Naive thymus-derived CD4-positive, alpha-beta T cell (primary cell): ENCODE results near the gene ELMO1. TPM values are rescaled to one million over a fixed set of nuclear protein-coding genes. Genes with fewer than 3 reads are reported as not detected.
A peak's percentile ranks its signal among the peaks of the same experiment; 100 is the strongest.

Experiments used
- ATAC-seq: fragments of 150-1000 bp; cut with Tn5 transposase; 2 replicates; pipeline ENCODE4 v1.10.0; 2021; ENCODE audit warnings: mild to moderate bottlenecking, moderate library complexity
- CTCF ChIA-PET: fragments of 350-600 bp; sonication (Branson Sonifier 250); formaldehyde crosslinking; loops from one replicate; lab custom pipeline; 2021; ENCODE audit warnings: antibody characterized with exemption; lab: Charles Lee
- POLR2A ChIA-PET: fragments of 350-600 bp; sonication (Branson Sonifier 250); formaldehyde crosslinking; loops from one replicate; lab custom pipeline; 2021; ENCODE audit warnings: antibody characterized with exemption, inconsistent platforms; lab: Charles Lee
- DNase-seq, 9 donors: peaks; one replicate each; pipeline versions ENCODE4 v3.0.0 to v3.0.0-alpha.2; 2020 to 2022; ENCODE audit warnings: mixed read lengths in 1 of 9
- H3K27ac ChIP-seq: one replicate; pipeline ENCODE4 v1.7.0; 2013; ENCODE audit warnings: mild to moderate bottlenecking, low read depth, low read length, moderate library complexity
- H3K27me3 ChIP-seq, 2 donors: one replicate each; pipeline ENCODE4 v1.7.0; 2013; ENCODE audit warnings: low read length in 2 of 2, mild to moderate bottlenecking in 2 of 2, moderate library complexity in 2 of 2; ENCODE audit not compliant: control insufficient read depth in 2 of 2, insufficient read depth in 2 of 2
- H3K36me3 ChIP-seq, 3 experiments: 1 replicate in 2 of 3; 2 replicates in 1 of 3; pipeline ENCODE4 v1.7.0; 2013; ENCODE audit warnings: low read length in 3 of 3, mild to moderate bottlenecking in 3 of 3, moderate library complexity in 1 of 3; ENCODE audit not compliant: insufficient read depth in 3 of 3, control insufficient read depth in 2 of 3
- H3K4me1 ChIP-seq, 2 donors: one replicate each; pipeline ENCODE4 v1.7.0; 2013; ENCODE audit warnings: low read length in 2 of 2, mild to moderate bottlenecking in 2 of 2, moderate library complexity in 1 of 2; ENCODE audit not compliant: control insufficient read depth in 2 of 2, insufficient read depth in 2 of 2
- H3K4me3 ChIP-seq: 2 replicates; pipeline ENCODE4 v1.7.0; 2013; ENCODE audit warnings: mild to moderate bottlenecking, low read length
- H3K9me3 ChIP-seq, 3 experiments: 1 replicate in 2 of 3; 2 replicates in 1 of 3; pipeline ENCODE4 v1.7.0; 2013; ENCODE audit warnings: low read length in 3 of 3; ENCODE audit not compliant: control insufficient read depth in 2 of 3
- H3K27ac Mint-ChIP-seq, 9 donors: one replicate each; pipeline ENCODE4 v1.8.0; 2020 to 2022; ENCODE audit warnings: mixed read lengths in 9 of 9, mild to moderate bottlenecking in 8 of 9, moderate library complexity in 5 of 9, inconsistent platforms in 2 of 9
- H3K27me3 Mint-ChIP-seq, 5 donors: one replicate each; pipeline ENCODE4 v1.8.0; 2021 to 2022; ENCODE audit warnings: mixed read lengths in 5 of 5, mild to moderate bottlenecking in 1 of 5
- H3K36me3 Mint-ChIP-seq, 5 donors: one replicate each; pipeline ENCODE4 v1.8.0; 2020 to 2022; ENCODE audit warnings: mixed read lengths in 5 of 5, mild to moderate bottlenecking in 3 of 5, inconsistent platforms in 1 of 5
- H3K4me1 Mint-ChIP-seq, 7 donors: one replicate each; pipeline ENCODE4 v1.8.0; 2020 to 2022; ENCODE audit warnings: mixed read lengths in 7 of 7, mild to moderate bottlenecking in 3 of 7, inconsistent platforms in 1 of 7
- H3K4me3 Mint-ChIP-seq, 10 donors: one replicate each; pipeline ENCODE4 v1.8.0; 2020 to 2022; ENCODE audit warnings: mild to moderate bottlenecking in 10 of 10, mixed read lengths in 10 of 10, moderate library complexity in 6 of 10, inconsistent platforms in 2 of 10
- H3K9me3 Mint-ChIP-seq, 11 donors: one replicate each; pipeline ENCODE4 v1.8.0; 2020 to 2022; ENCODE audit warnings: mixed read lengths in 11 of 11, mild to moderate bottlenecking in 4 of 11, inconsistent platforms in 1 of 11, moderate library complexity in 1 of 11
- intact Hi-C, 2 donors: fragments of 100-400 bp; cut with micrococcal nuclease; formaldehyde crosslinking; loops; one replicate each; pipeline ENCODE4 v1.15.1; 2023
- polyA plus RNA-seq, 2 donors: library from polyadenylated mRNA; unstranded; fragments of 300-500 nt; fragmentation: Illumina TruSeq; gene quantifications; one replicate each; pipeline ENCODE4 v1.2.3, GENCODE V29; 2021
- total RNA-seq, 6 experiments: library from RNA in 5 of 6; stranded (reverse) in 5 of 6; gene quantifications; 1 replicate in 5 of 6; 2 replicates in 1 of 6; pipeline ENCODE4 v1.2.3 and lab custom pipeline; 2021 to 2026

The ELMO1 gene
- total and polyA plus RNA-seq, 7 experiments from 2014 or later, result 63.6 to 160 (median 124) TPM

DNA sequence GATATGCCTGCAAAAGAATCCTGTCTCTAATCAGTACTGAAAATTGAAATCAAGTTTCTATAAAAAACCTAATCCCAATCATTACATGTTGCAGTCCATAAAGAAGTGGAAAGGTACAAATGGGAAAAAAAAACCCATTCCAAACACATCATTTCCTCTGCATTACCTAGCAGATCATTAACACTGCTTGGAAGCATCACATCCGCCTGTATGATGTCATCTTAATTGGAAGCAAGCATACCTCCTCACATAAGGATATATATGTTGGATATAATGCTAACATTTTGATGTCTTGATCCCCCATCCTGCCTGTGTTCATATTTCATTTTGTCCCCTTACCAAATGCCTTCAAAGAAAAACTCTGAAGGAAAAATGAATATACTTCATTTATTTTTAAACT, 483.0 kb downstream of the ELMO1 start:
- ChIA-PET POLR2A (no interaction called here), CTCF (no interaction called here)
- H3K4me3 Mint-ChIP-seq, result no peak overlapping the region
- no peaks in the 10 kb centered on the region for H3K36me3 ChIP-seq
- no peak for DNase-seq
- H3K4me1 Mint-ChIP-seq, result peaks cover 29 to 66% (median 52%) of the 10 kb centered on the region in 7 donors
- ATAC-seq, result no peak
- intact Hi-C loops, result no loop called here
- peaks cover 0 to 25% (median 3%) of the 10 kb centered on the region in 11 donors for H3K9me3 Mint-ChIP-seq
- H3K4me3 ChIP-seq, result no peak overlapping the region
- H3K27me3 Mint-ChIP-seq, result no peaks in the 10 kb centered on the region
- no peaks in the 10 kb centered on the region for H3K27me3 ChIP-seq
- peaks cover 15 to 59% (median 49%) of the 10 kb centered on the region in 5 donors for H3K36me3 Mint-ChIP-seq
- no peak overlapping the region for H3K27ac ChIP-seq
- H3K9me3 ChIP-seq, result no peaks in the 10 kb centered on the region
- no peak overlapping the region for H3K27ac Mint-ChIP-seq
- H3K4me1 ChIP-seq, result peaks cover under 1 to 12% of the 10 kb centered on the region in 2 donors

DNA sequence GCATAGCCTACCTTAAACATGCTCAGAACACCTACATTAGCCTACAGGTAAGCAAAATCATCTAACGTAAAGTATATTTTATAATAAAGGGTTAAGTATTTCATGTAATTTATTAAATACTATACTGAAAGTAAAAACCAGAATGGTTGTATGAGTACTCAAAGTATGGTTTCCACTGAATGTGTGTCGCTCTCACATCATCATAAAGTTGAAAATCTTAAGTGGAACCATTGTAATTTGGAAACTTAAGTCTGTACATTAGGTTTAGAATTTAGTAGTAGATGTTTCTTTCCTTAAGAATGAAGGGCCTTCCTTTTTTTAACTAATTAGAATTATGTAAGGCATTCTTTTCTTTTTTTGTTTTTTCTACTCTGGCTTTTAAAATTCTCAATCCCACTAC, 484.4 kb downstream of the ELMO1 start:
- peaks cover 15 to 59% (median 41%) of the 10 kb centered on the region in 5 donors for H3K36me3 Mint-ChIP-seq
- H3K27ac Mint-ChIP-seq, result peak overlapping the region in 1 of 9 donors; percentile 56
- Histone ChIP-seq H3K4me3 (no peak overlapping the region), H3K27me3 (no peaks in the 10 kb centered on the region), H3K9me3 (no peaks in the 10 kb centered on the region), H3K4me1 (peaks cover 0 to 4% of the 10 kb centered on the region in 2 donors), H3K27ac (no peak overlapping the region), H3K36me3 (no peaks in the 10 kb centered on the region)
- DNase-seq, result no peak
- peaks cover 20 to 57% (median 43%) of the 10 kb centered on the region in 7 donors for H3K4me1 Mint-ChIP-seq
- peaks cover 0 to 25% (median 3%) of the 10 kb centered on the region in 11 donors for H3K9me3 Mint-ChIP-seq
- no peak overlapping the region for H3K4me3 Mint-ChIP-seq
- ChIA-PET CTCF (no interaction called here), POLR2A (no interaction called here)
- H3K27me3 Mint-ChIP-seq, result no peaks in the 10 kb centered on the region
- ATAC-seq, result no peak
- intact Hi-C loops, result no loop called here

DNA sequence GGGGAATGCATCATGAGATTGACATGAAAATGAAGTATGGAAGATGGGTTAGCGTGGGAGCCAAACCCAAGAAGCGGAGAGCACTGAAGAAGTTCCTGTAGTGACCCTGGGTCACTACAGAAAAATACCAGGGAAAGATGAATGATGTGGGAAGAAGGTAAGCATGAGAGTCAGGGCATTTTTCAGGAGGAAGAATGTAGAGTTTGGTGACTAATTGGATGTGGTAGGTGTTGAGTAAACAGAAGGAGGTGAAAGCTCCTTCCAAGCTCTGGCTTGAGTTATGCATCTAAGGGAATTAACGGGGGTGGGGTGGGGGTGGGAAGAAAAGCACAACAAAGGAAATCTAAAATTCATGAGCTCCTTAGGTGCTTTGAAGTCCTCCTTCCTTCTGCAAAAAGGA, 486.3 kb downstream of the ELMO1 start:
- no peaks in the 10 kb centered on the region for H3K9me3 ChIP-seq
- ChIA-PET CTCF (interaction anchor here (0.6 kb wide), 1 partner anchor 28 kb away, joined by 3 read pairs; no protein-coding TSS in a partner anchor), POLR2A (no interaction called here)
- no peak overlapping the region for H3K27ac ChIP-seq
- no peak for DNase-seq
- Mint-ChIP-seq H3K36me3 (peaks cover 15 to 50% (median 40%) of the 10 kb centered on the region in 5 donors), H3K27me3 (no peaks in the 10 kb centered on the region), H3K4me1 (peaks cover 19 to 52% (median 41%) of the 10 kb centered on the region in 7 donors), H3K27ac (peak overlapping the region in 2 of 9 donors; percentile 14 to 73), H3K4me3 (peak overlapping the region in 1 of 10 donors; percentile 34), H3K9me3 (peaks cover 0 to 21% (median 2%) of the 10 kb centered on the region in 11 donors)
- intact Hi-C loops, result no loop called here
- no peak overlapping the region for H3K4me3 ChIP-seq
- no peaks in the 10 kb centered on the region for H3K27me3 ChIP-seq
- H3K36me3 ChIP-seq, result no peaks in the 10 kb centered on the region
- H3K4me1 ChIP-seq, result peaks cover 0 to 7% of the 10 kb centered on the region in 2 donors
- ATAC-seq, result no peak

DNA sequence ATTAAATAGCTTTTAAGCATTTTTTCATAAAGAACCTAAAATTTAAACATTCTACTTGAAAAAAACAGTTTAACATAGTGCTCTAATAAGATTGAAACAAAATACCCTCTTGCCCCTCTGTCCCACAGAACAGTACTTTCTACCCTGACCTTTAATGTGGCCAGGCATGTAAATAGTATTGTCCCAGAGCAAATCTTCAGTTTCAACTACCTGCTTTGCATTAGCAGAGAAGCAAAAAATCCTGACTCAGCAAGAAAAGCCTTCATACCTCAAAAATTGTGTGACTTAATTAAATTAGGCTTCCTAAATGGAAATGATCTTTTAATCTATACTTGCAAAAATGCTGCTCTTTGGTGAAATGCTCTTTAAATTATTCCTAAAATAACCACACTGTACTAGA, 487.0 kb downstream of the ELMO1 start:
- Mint-ChIP-seq H3K27ac (no peak overlapping the region), H3K4me3 (no peak overlapping the region), H3K4me1 (peaks cover 19 to 47% (median 37%) of the 10 kb centered on the region in 7 donors), H3K9me3 (peaks cover 0 to 16% (median 0%) of the 10 kb centered on the region in 11 donors), H3K36me3 (peaks cover 15 to 46% (median 38%) of the 10 kb centered on the region in 5 donors), H3K27me3 (no peaks in the 10 kb centered on the region)
- Histone ChIP-seq H3K4me1 (peaks cover 0 to 7% of the 10 kb centered on the region in 2 donors), H3K27ac (no peak overlapping the region), H3K27me3 (no peaks in the 10 kb centered on the region), H3K4me3 (no peak overlapping the region), H3K36me3 (no peaks in the 10 kb centered on the region), H3K9me3 (no peaks in the 10 kb centered on the region)
- ATAC-seq, result no peak
- ChIA-PET CTCF (no interaction called here), POLR2A (no interaction called here)
- intact Hi-C loops, result no loop called here
- DNase-seq, result no peak

DNA sequence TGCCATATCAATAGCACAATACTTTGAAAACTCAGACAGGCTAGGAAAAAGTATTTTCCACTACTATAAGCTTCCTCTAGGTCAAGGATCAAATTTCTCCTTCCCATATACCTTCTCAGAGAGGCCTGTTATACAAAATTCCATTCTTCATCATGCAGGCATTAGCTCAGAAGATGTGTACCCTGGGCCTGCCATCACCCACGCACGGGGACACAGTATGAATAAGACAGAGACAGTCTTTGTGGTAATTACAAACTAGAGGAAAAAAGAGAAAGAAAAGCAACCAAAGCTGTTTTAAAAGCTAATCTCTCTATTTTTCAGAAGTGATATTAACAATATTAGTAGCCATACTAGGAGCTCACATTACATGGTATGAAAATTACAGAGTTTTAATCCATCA, 487.6 kb downstream of the ELMO1 start:
- H3K4me1 ChIP-seq, result peaks cover 0 to 7% of the 10 kb centered on the region in 2 donors
- ATAC-seq (no peak), DNase-seq (peak in 1 of 9 donors; percentile 34)
- H3K9me3 ChIP-seq, result no peaks in the 10 kb centered on the region
- H3K27ac ChIP-seq, result no peak overlapping the region
- Mint-ChIP-seq H3K27me3 (no peaks in the 10 kb centered on the region), H3K36me3 (peaks cover 14 to 44% (median 40%) of the 10 kb centered on the region in 5 donors), H3K27ac (peak overlapping the region in 3 of 9 donors; percentile 14 to 57 (median 49)), H3K4me1 (peaks cover 16 to 41% (median 32%) of the 10 kb centered on the region in 7 donors), H3K9me3 (peaks cover 0 to 17% (median 0%) of the 10 kb centered on the region in 11 donors), H3K4me3 (no peak overlapping the region)
- H3K36me3 ChIP-seq, result no peaks in the 10 kb centered on the region
- H3K27me3 ChIP-seq, result no peaks in the 10 kb centered on the region
- H3K4me3 ChIP-seq, result no peak overlapping the region
- CTCF ChIA-PET, result no interaction called here
- POLR2A ChIA-PET, result no interaction called here
- intact Hi-C loops, result no loop called here

DNA sequence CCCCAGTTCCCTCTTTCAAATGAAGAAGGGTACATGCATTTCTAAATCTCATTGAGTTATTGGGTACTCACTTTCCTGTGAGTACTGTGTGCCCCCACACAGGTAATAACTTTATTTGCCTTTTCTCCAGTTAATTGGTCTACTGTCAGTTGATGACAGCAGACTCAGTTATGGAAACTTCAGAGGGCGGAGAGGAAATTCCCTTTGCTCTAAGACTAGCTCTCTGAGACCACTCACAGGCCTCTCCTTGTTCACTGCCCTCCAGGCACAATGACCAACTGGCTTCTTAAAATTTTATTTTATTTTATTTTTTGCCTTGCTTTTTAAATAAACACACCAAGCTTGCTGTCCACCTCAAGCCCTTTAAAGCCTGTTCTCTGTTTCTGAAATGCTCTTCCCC, 488.6 kb downstream of the ELMO1 start:
- H3K27me3 ChIP-seq, result no peaks in the 10 kb centered on the region
- intact Hi-C loops, result no loop called here
- H3K9me3 Mint-ChIP-seq, result peaks cover 0 to 27% (median 1%) of the 10 kb centered on the region in 11 donors
- no peak overlapping the region for H3K4me3 Mint-ChIP-seq
- peaks cover 18 to 41% (median 25%) of the 10 kb centered on the region in 7 donors for H3K4me1 Mint-ChIP-seq
- peaks cover 13 to 50% (median 32%) of the 10 kb centered on the region in 5 donors for H3K36me3 Mint-ChIP-seq
- no peak overlapping the region for H3K27ac ChIP-seq
- H3K27ac Mint-ChIP-seq, result peak overlapping the region in 2 of 9 donors; percentile 27 to 41
- POLR2A ChIA-PET, result no interaction called here
- CTCF ChIA-PET, result no interaction called here
- ATAC-seq, result no peak
- no peaks in the 10 kb centered on the region for H3K36me3 ChIP-seq
- no peaks in the 10 kb centered on the region for H3K9me3 ChIP-seq
- peaks cover 0 to 7% of the 10 kb centered on the region in 2 donors for H3K4me1 ChIP-seq
- no peak for DNase-seq
- no peak overlapping the region for H3K4me3 ChIP-seq
- no peaks in the 10 kb centered on the region for H3K27me3 Mint-ChIP-seq
